ENCODE data around the gene DNALI1. TPM values are rescaled to one million over a fixed set of nuclear protein-coding genes. Genes with fewer than 3 reads are reported as not detected.

The DNALI1 gene
- total RNA-seq, 1 donor from 2014 or later, result 3.9 TPM

DNA sequence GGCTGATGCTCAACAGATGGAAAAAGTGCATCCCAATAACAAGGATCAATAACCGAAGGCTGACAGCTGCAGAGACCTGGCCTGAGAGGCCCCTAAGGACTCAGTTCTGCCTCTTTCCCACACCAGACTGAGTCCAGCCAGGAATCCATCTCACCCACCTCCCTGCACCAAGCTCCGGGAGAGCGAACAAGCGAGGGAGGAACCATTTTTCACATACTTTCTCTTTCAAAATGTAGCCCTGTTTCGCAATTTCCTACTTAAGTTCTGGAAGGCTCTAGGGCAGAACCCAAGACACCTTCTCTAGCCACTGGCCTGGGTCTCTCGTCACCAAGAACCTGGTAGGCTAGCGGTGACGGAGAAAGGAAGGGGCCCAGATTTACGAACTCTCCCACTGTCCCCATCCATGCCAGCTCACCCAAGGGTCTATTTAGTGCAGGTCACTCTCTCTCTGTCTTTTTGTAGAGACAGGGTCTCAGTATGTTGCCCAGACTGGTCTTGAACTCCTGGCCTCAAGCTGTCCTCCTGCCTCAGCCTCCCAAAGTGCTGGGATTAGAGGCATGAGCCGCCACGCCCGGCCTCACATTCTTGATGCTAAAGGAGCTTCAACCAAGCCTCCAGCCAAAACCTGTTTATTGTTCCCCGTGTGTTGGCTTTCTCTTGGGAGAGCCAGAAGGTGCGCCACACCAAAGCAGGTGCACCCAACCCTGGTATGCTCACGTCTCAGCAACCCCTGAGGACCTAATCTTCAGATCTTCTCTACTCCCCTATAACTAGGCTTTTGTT, 49.9 kb downstream of the DNALI1 start:
- H3K9me3 Mint-ChIP-seq (ENCODE audit: low read depth), result no peaks in the 10 kb centered on the region
- H3K27ac Mint-ChIP-seq (ENCODE audit: unreplicated experiment), result no peak overlapping the region
- H3K36me3 Mint-ChIP-seq (ENCODE audit: low read depth), result no peaks in the 10 kb centered on the region
- H3K4me1 Mint-ChIP-seq (ENCODE audit: low read depth), result peaks cover 5% of the 10 kb centered on the region
- no peak for DNase-seq (ENCODE audit: low spot score)
- no peak overlapping the region for H3K4me3 Mint-ChIP-seq (ENCODE audit: unreplicated experiment)
- peaks cover 21% of the 10 kb centered on the region for H3K27me3 Mint-ChIP-seq (ENCODE audit: low read depth)
- TF ChIP-seq, protein P1, sequence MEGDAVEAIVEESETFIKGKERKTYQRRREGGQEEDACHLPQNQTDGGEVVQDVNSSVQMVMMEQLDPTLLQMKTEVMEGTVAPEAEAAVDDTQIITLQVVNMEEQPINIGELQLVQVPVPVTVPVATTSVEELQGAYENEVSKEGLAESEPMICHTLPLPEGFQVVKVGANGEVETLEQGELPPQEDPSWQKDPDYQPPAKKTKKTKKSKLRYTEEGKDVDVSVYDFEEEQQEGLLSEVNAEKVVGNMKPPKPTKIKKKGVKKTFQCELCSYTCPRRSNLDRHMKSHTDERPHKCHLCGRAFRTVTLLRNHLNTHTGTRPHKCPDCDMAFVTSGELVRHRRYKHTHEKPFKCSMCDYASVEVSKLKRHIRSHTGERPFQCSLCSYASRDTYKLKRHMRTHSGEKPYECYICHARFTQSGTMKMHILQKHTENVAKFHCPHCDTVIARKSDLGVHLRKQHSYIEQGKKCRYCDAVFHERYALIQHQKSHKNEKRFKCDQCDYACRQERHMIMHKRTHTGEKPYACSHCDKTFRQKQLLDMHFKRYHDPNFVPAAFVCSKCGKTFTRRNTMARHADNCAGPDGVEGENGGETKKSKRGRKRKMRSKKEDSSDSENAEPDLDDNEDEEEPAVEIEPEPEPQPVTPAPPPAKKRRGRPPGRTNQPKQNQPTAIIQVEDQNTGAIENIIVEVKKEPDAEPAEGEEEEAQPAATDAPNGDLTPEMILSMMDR (IDR thresholded peaks at IDR 0.05), result no peak

DNA sequence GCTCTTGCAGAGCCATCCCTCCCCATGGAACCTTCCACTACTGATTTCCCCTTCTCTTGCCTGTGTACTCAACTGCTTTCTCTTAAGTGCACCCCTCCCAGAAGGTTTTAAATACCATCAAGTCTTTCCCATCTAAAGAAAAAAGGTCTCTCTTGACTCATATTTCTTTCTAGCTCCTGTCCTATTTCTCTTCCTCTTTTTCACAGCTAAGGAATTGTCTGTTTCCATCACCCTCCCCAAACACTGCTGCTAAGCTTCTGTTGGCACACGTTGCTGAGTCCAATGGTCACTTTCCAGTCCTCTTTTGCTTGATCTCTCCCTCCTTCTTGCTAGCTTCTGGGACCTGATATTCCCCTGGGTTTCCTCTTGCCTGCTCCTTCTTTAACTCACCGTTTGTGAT, 52.3 kb downstream of the DNALI1 start:
- no peaks in the 10 kb centered on the region for H3K36me3 Mint-ChIP-seq (ENCODE audit: low read depth)
- no peaks in the 10 kb centered on the region for H3K4me1 Mint-ChIP-seq (ENCODE audit: low read depth)
- TF ChIP-seq, protein P1 (IDR thresholded peaks at IDR 0.05), result no peak
- no peak for DNase-seq (ENCODE audit: low spot score)
- H3K27me3 Mint-ChIP-seq (ENCODE audit: low read depth), result peaks cover 36% of the 10 kb centered on the region
- H3K9me3 Mint-ChIP-seq (ENCODE audit: low read depth), result no peaks in the 10 kb centered on the region
- H3K27ac Mint-ChIP-seq (ENCODE audit: unreplicated experiment), result no peak overlapping the region
- no peak overlapping the region for H3K4me3 Mint-ChIP-seq (ENCODE audit: unreplicated experiment)

DNA sequence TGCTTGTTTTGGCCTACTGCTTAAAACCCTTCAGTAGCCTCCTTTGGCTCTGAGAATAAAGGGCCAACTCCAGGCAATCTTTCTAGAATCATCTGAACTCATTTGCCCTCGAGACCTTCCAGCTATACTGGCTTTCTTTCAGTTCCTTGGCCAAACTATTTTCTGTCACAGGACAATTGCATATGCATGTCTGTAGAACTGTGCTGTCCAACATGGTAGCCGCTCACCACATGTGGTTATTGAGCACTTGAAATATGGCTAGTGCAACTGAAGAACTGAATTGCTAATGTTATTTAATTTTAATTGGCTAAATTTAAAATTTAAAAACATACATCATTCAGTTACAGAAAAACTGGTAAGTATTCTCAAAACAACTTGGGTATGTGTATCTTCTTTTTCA, 53.3 kb downstream of the DNALI1 start:
- TF ChIP-seq, protein P1 (IDR thresholded peaks at IDR 0.05), result no peak
- Mint-ChIP-seq H3K4me1 (ENCODE audit: low read depth) (no peaks in the 10 kb centered on the region), H3K9me3 (ENCODE audit: low read depth) (no peaks in the 10 kb centered on the region), H3K4me3 (ENCODE audit: unreplicated experiment) (no peak overlapping the region), H3K27me3 (ENCODE audit: low read depth) (peaks cover 33% of the 10 kb centered on the region), H3K36me3 (ENCODE audit: low read depth) (no peaks in the 10 kb centered on the region), H3K27ac (ENCODE audit: unreplicated experiment) (no peak overlapping the region)
- DNase-seq (ENCODE audit: low spot score), result no peak

DNA sequence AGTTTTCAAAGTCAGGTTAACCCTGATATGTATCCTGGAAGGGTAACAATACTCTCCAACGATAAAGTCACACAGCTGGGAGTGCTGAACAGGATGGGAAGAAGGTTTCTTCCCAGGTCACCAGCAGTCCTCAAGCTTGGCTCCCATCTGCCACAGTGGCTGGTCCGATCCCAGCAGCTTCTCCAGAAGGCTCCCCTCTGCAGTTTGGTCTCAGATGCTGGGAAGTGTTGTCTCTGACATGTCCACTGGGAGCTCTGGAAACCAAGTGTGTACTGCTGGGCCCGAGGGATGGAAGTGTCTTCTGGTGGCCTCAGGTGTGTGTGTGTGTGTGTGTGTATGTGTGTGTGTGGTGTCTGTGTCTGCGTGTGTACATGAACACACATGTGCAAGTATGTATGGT, 55.4 kb downstream of the DNALI1 start:
- TF ChIP-seq, protein P1 (IDR thresholded peaks at IDR 0.05), result no peak
- Mint-ChIP-seq H3K36me3 (ENCODE audit: low read depth) (no peaks in the 10 kb centered on the region), H3K27me3 (ENCODE audit: low read depth) (peaks cover 49% of the 10 kb centered on the region), H3K27ac (ENCODE audit: unreplicated experiment) (no peak overlapping the region), H3K9me3 (ENCODE audit: low read depth) (no peaks in the 10 kb centered on the region), H3K4me3 (ENCODE audit: unreplicated experiment) (no peak overlapping the region), H3K4me1 (ENCODE audit: low read depth) (no peaks in the 10 kb centered on the region)
- DNase-seq (ENCODE audit: low spot score), result no peak

DNA sequence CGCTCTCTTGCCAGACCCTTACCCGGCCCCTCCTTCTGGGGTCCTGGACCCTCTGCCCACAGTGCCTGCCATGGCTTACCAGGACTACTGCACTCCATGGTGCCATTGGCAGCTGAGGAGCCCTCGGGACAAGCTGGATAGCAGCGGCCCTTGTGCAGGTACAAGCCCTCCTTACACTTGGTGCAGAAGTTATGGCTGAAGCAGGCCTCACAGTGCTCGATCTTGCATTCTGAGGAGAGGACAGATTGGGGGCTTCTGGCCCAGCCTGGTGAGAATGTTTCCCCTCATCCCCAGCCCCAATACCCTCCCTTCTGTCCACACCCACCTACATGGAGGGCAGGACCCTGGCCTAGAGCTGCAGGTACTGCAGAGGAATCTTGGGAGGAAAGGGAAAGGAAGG, 57.4 kb downstream of the DNALI1 start:
- Mint-ChIP-seq H3K4me3 (ENCODE audit: unreplicated experiment) (no peak overlapping the region), H3K4me1 (ENCODE audit: low read depth) (no peaks in the 10 kb centered on the region), H3K27me3 (ENCODE audit: low read depth) (peaks cover 65% of the 10 kb centered on the region), H3K36me3 (ENCODE audit: low read depth) (no peaks in the 10 kb centered on the region), H3K27ac (ENCODE audit: unreplicated experiment) (no peak overlapping the region), H3K9me3 (ENCODE audit: low read depth) (no peaks in the 10 kb centered on the region)
- TF ChIP-seq, protein P1 (IDR thresholded peaks at IDR 0.05), result no peak
- DNase-seq (ENCODE audit: low spot score), result no peak
